Amniotic epithelial cell (primary cell): ENCODE results near the gene PSG1.
A peak's percentile ranks its signal among the peaks of the same experiment; 100 is the strongest.
"Not testable (repeated sequence)": the region's sequence is repeated elsewhere in the genome, so short reads cannot be mapped to it uniquely, and the experiment has no call there.

ENCODE experiments used
- DNase-seq: peaks from one replicate; pipeline ENCODE4 v3.0.0-alpha.2; 2010; ENCODE audit warnings: low read depth

PSG1 gene

DNA sequence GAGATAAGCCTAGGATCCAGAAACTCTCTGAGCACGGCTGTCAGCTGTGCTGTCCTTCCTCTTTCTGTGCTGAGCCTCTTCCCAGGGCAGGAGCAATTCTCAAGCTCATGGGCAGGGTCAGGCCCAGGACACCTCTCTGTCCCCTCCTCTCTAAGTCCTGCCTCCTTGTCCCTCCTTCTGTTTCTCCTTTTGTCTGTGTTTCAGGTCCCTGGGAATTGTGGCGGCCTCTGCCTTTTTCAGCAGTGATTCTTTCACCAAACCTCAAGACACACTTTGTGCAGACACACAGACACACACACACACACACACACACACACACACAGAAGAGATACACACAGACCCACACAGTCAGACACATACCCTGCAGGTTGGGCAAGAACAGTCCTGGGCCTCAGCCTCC, at the start of gene PSG1:
Gene PSG1 (minus strand): TSS at position 101 of the 400 bp plus-strand sequence. CDS start 132 bp downstream, outside the sequence.
- no peak for DNase-seq

GRCh38 chr19:42928896-42929295, 49.4 kb upstream of the PSG1 start:
- no peak for DNase-seq

GRCh38 chr19:42926781-42927180, 47.3 kb upstream of the PSG1 start:
- DNase-seq = no peak

DNA sequence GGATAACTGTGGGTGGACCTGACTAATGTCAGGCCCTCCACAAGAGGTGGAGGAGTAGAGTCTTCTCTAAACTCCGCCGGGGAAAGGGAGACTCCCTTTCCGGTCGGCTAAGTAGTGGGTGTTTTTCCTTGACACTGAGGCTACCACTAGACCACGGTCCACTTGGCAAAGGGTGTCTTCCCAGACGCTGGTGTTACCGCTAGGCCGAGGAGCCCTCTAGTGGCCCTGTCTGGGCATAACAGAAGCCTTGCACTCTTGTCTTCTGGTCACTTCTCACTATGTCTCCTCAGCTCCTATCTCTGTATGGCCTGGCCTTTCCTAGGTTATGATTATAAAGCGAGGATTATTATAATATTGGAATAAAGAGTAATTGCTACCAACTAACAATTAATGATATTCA, 43.6 kb upstream of the PSG1 start:
- DNase-seq = peak; percentile 53

DNA sequence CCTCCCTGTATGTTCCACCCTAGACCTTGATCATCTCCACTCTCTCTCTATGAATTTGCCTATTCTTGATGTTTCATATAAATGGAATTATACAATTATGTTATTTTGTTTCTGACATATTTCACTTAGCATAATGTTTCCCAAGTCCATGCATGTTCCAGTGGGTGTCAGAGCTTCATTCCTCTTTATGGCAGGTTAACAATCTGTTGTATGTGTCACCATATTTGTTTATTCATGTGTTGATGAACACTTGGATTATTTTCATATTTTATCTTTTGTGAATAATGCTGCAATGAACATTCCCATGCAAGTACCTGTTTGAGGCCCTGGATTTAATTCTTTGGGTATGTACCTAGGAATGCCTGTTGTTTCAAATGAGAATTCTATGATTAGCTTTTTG, 41.5 kb upstream of the PSG1 start:
- not testable (repeated sequence) for DNase-seq

DNA sequence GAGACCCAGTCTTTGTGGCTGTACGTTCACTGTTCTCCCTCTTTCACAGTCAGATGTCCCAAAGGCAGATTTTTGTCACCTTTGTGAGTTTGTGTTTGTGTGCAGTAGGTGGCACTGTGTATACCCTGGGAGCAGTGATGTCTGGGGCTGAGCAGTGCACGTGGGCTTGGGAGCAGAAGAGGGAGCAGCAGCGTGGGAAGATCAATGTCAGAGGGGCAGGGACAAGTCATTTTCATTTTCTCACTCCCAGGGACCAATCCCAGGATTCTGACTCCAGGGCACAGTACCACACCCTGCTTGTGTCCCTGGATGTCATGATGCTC, 40.2 kb upstream of the PSG1 start:
- DNase-seq = no peak

DNA sequence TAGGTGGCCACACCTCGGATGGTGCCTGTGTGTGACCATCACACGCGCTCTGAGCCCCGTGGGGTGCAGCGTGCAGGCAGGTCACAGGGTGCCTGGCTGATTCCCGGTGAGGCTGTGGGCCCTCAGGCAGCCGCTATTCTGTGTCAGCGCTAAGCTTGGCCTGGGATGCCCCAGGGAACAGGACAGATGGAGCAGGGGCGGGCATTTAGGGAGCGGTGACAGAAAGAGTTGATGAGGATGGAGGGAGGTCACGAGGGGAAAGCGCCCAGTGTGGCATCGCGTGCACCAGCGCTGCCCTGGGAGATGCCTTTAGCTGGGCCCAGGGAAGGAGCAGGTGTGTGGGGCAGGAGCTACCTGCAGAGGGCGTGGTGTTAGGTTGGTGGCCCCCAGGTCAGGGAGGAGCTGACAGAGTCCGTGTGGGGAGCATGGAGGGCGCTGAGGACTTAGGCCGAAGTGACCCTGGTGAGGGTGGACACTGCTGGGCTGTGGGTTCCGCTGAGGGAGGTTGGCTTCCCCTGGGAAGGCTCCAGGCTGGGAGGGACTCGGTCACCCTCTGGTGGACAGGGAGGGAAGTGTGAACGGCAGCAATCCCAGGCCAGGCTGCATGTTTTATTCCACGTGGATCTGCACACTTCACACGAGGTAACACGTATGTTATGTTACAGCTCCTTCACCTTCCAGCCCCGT, 39.7 kb upstream of the PSG1 start:
- not testable (repeated sequence) for DNase-seq

- DNase-seq = not testable (repeated sequence)
These were observed 39.0 kb upstream of the PSG1 start for GRCh38 chr19:42918377-42919069.

DNA sequence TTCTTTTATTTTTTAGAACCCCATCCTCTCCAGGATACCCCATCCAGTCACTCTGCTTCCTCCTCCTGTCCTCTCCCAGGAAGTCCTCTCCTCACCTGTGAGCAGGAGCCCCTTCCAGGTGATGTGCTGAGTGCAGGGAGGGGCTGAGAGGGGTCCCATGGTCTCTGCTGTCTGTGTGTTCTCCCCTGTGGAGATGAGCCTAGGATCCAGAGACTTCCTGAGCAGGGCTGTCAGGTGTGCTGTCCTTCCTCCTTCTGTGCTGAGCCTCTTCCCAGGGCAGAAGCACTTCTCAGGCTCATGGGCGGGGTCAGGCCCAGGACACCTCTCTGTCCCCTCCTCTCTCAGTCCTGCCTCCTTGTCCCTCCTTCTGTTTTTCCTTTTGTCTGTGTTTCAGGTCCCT, 38.1 kb upstream of the PSG1 start, which contains the start of gene PSG6:
Gene PSG6 (minus strand): TSS at position 261 of the 400 bp plus-strand sequence. CDS start 102 bp downstream, at position 159.
- DNase-seq = not testable (repeated sequence)

DNA sequence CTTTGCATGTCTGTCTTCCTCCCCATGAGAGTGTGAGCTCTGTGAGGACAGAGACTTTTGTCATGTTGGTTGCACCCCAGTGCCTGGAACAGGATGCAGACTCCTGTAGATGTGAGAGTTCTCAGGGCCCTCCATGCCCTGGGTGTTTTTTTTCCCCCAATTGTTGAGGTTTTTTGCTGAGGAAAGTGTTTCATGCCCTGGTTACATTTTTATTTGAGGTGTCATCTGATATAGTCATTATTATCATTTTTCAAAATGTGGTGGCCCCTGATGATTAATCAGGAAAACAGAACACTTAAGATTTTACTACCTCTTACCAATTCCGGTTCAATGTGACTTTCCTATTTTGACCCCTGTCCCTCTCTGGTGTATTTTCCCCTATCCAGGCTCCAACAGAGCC, 37.4 kb upstream of the PSG1 start:
- DNase-seq = not testable (repeated sequence)

GRCh38 chr19:42913516-42913915, 34.0 kb upstream of the PSG1 start:
- not testable (repeated sequence) for DNase-seq

DNA sequence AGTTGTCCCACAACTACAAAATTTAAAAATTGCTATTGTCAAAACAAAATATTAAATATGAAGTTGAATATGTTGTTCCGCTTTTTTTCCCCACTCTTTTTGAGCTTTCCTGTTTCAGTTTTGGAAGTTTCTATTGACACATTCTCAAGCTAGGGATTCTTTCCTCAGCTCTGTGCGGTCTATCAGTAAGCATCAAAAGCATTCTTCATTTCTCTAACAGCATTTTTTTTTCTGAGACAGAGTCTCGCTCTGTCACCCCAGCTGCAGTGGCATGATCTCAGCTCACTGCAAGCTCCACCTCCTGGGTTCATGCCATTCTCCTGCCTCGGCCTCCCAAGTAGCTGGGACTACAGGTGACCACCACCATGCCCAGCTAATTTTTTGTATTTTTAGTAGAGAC, 33.4 kb upstream of the PSG1 start:
- DNase-seq = not testable (repeated sequence)

GRCh38 chr19:42911731-42912130, 32.2 kb upstream of the PSG1 start:
- DNase-seq = not testable (repeated sequence)

DNA sequence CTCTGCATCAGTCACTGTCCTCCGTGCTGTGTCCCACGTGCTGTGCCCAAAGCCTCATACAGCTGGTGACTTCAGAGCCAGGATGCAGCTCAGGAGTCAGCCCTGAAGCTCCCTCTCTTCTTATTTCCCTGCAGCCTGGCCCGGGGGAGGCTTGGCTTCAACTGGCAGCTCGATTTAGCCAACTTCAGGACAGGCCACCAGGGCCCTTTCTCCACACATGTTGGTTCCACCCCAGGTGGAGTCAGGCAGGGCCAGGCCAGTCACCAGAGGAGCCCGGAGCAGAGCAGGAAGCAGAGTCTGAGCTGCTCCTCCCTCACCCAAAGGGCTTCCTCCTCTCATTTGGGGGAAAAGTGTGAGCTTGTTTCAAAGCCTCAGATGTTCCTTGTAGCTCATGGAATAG, 26.6 kb upstream of the PSG1 start:
- DNase-seq = not testable (repeated sequence)

GRCh38 chr19:42900561-42900960, 21.0 kb upstream of the PSG1 start:
- peak; percentile 43 for DNase-seq

GRCh38 chr19:42899674-42900073, 20.2 kb upstream of the PSG1 start:
- DNase-seq = not testable (repeated sequence)

- peak; percentile 13 for DNase-seq
These were observed 19.6 kb upstream of the PSG1 start for GRCh38 chr19:42899110-42899509.

GRCh38 chr19:42898656-42899055, 19.1 kb upstream of the PSG1 start:
- not testable (repeated sequence) for DNase-seq

- peak; percentile 47 for DNase-seq
These were observed 18.2 kb upstream of the PSG1 start for GRCh38 chr19:42897729-42898128.

DNA sequence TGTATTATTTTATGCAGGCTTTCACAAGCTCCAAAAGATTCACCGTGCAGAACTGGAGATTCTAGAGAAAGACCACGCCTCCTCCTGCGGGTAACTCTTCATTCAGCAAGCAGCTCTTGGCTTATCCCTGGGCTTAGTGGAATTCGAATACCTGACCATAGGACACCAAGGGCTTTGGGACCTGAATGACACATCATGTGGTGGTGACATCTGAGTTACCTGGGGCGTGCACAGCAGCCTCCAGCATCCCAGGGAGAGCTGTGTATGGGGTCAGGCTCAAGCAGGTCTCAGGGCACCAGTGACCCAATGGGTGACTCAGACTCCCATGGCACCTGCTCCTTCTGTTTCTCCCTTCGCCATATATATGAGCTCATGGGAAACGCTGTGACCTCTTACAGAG, 10.9 kb upstream of the PSG1 start:
- DNase-seq = not testable (repeated sequence)

DNA sequence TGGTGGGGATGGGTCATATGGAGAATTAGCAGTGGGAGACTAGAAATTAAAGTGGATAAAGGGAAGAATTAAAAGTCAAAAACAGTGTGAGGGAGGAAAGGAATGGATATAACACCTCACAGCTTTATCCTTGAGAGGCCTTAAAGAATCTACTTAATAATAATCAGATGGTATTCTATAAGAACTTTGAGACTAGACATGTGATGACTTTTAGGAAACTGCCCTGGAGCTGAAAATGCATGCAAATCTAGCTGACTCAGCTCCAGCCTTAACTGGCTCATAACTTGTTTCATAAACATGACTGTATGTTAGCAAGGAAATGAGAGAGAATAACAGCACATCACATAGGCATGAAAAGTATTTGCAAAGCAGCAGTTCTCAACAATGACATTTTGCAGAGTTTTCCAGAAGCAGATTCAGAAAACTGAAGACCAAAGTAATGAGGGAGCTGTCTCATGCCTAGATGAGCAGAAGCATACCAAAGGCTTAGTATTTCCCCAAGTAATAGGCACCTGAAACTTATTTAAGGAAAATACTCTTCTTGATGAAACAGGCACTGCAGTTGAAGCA, 8.4 kb upstream of the PSG1 start:
- not testable (repeated sequence) for DNase-seq

DNA sequence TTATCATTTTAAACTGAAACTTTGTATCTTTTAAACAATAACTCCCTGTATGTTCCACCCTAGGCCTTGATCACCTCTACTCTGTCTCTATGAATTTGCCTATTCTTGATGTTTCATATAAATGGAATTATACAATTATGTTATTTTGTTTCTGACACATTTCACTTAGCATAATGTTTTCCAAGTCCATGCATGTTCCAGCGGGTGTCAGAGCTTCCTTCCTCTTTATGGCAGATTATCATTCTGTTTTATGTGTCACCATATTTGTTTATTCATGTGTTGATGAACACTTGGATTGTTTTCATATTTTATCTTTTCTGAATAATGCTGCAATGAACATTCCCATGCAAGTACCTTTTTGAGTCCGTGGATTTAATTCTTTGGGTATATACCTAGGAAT, 3.2 kb upstream of the PSG1 start:
- not testable (repeated sequence) for DNase-seq

DNA sequence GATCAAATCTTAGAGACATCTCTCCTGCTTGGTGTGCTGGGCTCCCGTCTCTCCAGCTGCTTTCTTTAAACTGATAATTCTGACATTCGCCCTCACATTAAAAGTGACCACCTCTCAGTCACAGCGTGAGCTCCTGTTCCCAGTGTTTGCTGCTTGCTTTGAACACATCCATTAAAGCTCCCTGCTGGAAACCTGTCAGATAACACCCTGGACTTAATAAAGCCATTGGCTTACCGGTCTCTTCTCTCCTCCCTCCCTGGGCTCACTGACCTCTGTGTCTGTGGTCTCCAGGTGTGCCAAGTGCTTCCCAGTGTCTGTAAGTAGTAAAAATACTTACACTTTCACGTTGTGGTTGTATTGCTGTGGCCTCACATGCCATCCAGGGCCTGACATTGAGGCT, 2.5 kb upstream of the PSG1 start:
- not testable (repeated sequence) for DNase-seq
